Stimulated activated CD8-positive, alpha-beta memory T cell treated with anti-CD3 and anti-CD28 coated beads, Interleukin-2, amount 100 ng/mL, for 48 hours (primary cell): ENCODE measurements around the gene GRM5.
"Not testable (repeated sequence)": the region's sequence is repeated elsewhere in the genome, so short reads cannot be mapped to it uniquely, and the experiment has no call there.

Source experiments
- DNase-seq, 2 donors: peaks; one replicate each; pipeline ENCODE4 v3.0.0-alpha.2; 2020; ENCODE audit warnings: low read depth in 2 of 2

The GRM5 gene

DNA sequence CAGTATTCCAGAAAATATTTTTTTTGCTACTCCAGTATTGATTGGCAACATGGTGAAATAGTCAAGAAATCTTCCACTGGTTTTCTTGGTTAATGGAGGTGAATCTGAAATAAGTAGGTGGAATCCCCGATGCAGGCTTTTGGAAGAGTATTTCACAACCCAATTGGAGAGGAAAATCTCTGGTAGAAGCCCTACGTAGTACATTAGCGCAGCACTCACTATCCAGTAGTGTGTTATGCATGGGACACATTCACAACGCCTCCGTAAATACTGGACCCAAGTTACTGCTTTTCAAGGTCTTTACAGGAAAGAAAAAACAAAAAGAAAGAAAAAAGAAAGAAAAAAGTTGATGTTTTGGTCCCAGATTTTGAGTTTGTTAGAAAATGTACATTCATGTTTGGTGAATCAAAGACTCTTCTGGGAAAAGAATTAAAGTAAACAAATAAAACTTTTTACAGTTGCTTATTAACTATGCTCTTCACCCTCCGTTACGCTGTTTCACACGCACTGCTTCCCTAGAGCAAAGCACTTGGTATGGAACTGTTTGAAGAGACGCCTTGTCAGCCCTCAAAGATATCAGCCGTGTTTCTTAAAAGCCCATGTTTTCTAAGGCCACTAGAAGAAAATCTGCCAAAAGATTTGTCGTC, 557.9 kb downstream of the GRM5 start:
- DNase-seq: no peak

GRCh38 chr11:88501541-88501940, 564.2 kb downstream of the GRM5 start:
- DNase-seq: no peak

DNA sequence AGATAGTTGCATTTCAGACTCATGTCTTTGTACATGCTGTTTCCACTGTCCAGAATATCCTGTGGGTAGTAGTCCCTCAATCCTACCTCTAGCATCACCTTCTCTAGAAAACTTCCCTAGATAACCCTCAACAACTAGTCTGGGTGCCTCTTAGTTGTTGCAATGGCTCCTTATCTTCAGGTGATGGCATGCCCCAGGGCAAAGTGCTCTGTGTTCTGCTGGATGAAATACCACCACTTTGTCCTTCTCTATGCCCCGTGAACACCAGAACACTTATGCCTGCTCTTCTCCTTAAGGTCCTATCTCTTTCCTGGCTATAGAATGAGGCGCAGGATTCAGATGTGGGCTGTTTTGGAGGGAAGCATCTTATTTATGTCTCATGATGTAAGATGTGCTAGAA, 569.9 kb downstream of the GRM5 start:
- no peak for DNase-seq

- no peak for DNase-seq
Measured at GRCh38 chr11:88494848-88495247, 570.9 kb downstream of the GRM5 start.

- DNase-seq: no peak
Measured at GRCh38 chr11:88491674-88492073, 574.1 kb downstream of the GRM5 start.

- DNase-seq: no peak
Measured at GRCh38 chr11:88489030-88489429, 576.8 kb downstream of the GRM5 start.

DNA sequence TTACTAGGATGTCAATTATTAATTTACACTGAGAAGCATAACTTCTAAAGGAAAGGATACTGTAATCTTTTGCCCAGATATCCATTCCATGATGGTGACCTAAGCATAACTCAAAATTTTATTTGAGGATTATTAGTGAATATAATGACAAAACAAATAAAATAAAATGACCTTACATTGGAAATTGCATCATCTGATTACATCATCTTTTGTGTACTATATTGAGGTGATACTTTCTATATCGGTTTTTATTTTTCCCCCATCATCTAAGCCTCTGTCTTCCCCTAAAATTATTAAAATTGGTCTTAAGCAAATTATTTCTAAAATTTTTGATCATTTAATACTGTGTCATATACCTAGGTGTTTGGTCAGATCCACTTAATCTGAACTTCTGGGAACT, 578.1 kb downstream of the GRM5 start:
- DNase-seq: no peak

DNA sequence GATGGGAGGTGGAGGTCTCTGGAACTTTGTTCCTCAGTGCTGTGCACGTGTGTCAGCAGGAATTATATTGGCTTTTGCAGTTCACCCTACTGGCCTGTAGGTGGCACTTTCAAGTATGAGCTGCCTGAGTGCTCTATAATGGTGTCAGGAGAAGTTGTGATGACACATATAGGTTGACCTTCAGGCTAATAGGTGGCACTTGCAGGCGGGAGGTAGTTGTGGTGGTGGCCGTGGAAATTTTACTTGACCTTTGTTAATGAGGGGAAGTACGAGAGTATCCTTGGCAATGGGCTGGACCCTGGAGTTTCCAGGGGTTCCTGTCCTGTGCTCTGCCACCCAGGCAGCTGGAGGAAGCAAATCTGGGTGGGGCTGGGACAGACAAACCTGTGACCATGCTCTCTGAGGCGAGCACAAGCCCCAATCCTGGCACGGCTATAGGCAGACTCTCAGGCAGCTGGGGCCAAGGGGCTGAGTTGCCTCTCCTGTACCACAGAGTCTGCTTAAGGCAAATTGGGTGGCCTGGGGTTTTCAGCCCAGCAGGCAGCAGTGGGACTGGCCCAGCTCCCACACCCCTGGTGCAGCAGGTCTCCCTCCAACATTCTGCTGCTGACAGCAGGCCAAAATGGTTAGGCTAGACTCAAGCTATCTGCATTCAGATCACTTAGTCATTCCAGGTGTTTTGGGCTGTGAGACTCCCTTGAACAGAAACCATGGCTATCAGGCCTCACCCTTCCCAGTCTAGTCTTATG, 580.7 kb downstream of the GRM5 start:
- peak in 1 of 2 donors; percentile 8 for DNase-seq

DNA sequence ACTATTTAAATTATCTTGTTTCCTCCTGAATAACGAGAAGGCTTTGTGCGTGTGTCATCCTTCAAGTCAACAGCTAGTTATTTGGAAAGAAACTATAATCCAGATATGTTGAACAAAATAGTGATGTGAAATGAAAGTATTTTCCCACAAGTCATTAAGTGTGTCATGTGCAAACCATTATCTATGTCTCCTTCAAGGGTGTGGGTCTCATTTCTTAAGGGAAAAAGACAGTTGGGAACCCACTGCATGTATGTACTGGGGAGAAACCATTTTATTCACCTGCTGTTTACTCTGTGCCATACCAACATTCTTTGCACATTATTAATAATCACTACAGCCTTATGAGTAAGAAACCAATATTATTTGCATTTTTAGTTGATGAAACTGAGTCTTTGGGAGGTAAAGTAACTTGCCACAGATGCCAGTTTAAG, 582.9 kb downstream of the GRM5 start:
- no peak for DNase-seq

DNA sequence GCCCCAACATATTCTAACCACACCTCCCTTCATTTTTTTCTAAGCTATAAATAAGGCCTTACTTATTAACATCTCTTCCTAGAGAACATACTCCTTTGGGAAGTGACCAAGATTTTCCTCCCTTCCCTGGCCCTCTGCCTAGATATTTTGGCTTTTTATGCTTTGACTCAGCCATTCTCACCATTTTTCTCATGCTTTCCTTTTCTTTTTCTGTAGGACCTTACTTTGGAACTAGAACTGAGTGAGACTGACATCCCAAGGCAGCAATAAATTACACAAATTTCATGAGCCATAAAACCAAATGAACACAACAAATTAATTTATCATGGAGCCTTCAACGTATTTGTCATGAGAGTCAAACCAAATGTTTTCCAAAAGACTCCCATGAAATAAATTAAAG, 585.6 kb downstream of the GRM5 start:
- DNase-seq: no peak

DNA sequence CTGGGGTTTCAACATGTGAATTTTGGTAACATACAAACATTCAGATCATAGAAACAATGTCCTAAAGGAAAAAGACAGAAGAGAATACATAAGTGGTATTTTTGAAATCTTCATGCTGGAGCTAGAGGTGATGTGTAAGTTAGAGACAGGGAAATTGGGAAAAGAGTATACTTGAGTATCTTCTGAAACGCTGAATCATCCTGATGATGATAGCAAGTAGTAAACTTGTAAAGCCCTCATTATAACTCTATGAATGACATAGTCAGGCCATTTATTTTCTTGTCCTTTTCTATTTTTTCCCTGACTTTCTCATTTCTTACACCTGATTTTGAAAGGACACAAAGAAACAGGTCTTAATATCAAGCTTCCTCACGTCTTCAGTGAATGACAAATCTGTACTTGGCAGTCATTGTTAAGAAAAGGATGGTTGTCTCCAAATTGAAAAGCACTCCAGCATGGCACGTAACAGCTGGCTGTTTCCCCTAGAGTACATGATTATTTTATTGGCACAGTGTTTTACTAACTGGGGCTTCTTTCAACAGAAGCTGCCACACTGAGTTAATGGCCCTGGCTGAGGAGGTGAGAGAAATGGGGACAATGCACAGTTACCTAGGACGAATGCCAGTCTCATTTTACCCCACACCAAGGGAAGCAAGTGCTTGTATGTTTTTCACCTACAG, 587.5 kb downstream of the GRM5 start:
- DNase-seq: no peak

GRCh38 chr11:88475991-88476418, 589.8 kb downstream of the GRM5 start:
- no peak for DNase-seq

GRCh38 chr11:88474655-88475054, 591.1 kb downstream of the GRM5 start:
- DNase-seq: no peak

GRCh38 chr11:88469561-88470225, 596.1 kb downstream of the GRM5 start:
- no peak for DNase-seq

DNA sequence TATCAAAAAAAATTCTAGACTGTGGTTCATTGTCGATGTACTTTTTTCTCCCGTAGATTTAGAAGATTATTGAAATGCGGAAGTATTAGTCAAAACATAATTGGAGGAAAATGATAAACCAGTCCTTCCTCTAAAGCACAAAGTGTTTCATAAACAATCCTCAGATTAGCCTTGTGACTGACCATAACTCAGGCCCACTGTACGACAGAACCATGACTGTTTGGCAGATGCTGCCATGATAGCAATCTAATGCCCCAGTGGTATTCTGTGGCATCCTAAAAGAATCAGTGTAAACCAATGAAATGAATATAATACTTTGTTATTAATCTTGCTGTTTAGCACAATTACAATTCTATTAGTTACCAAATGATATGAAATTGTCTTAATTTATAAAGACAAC, 601.3 kb downstream of the GRM5 start:
- DNase-seq: no peak

DNA sequence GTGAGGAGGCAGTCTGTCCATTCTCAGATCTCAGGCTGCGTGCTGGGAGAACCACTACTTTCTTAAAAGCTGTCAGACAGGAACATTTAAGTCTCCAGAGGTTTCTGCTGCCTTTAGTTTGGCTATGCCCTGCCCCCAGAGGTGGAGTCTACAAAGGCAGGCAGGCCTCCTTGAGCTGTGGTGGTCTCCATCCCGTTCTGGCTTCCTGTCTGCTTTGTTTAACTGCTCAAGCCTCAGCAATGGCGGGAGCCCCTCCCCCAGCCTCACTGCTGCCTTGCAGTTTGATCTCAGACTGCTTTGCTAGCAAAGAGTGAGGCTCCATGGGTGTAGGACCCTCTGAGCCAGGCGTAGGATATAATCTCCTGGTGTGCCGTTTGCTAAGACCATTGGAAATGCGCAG, 602.5 kb downstream of the GRM5 start:
- DNase-seq: not testable (repeated sequence)

DNA sequence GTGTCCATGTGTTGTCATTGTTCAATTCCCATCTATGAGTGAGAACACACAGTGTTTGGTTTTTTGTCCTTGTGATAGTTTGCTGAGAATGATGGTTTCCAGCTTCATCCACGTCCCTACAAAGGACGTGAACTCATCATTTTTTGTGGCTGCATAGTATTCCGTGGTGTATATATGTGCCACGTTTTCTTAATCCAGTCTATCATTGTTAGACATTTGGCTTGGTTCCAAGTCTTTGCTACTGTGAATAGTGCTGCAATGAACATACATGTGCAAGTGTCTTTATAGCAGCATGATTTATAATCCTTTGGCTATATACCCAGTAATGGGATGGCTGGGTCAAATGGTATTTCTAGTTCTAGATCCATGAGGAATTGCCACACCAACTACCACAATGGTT, 607.7 kb downstream of the GRM5 start:
- not testable (repeated sequence) for DNase-seq

- DNase-seq: no peak
Measured at GRCh38 chr11:88455974-88456373, 609.8 kb downstream of the GRM5 start.

- DNase-seq: no peak
Measured at GRCh38 chr11:88454881-88455280, 610.9 kb downstream of the GRM5 start.
